Measurements from ENCODE around the gene CST1. TPM values are rescaled to one million over a fixed set of nuclear protein-coding genes. Genes with fewer than 3 reads are reported as not detected.
"Not testable (repeated sequence)": the region's sequence is repeated elsewhere in the genome, so short reads cannot be mapped to it uniquely, and the experiment has no call there.

Gene CST1, protein sequence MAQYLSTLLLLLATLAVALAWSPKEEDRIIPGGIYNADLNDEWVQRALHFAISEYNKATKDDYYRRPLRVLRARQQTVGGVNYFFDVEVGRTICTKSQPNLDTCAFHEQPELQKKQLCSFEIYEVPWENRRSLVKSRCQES
- polyA plus RNA-seq (2012; ENCODE audit: missing spikeins), result not detected

- FAIRE-seq; DNase-seq (ENCODE audit: insufficient read length): not testable (repeated sequence)
Measured at GRCh38 chr20:23750786-23751185, at the start of gene CST1. Gene CST1 (minus strand): TSS chr20:23750935. CDS start chr20:23750866, 69 bp downstream.

DNA sequence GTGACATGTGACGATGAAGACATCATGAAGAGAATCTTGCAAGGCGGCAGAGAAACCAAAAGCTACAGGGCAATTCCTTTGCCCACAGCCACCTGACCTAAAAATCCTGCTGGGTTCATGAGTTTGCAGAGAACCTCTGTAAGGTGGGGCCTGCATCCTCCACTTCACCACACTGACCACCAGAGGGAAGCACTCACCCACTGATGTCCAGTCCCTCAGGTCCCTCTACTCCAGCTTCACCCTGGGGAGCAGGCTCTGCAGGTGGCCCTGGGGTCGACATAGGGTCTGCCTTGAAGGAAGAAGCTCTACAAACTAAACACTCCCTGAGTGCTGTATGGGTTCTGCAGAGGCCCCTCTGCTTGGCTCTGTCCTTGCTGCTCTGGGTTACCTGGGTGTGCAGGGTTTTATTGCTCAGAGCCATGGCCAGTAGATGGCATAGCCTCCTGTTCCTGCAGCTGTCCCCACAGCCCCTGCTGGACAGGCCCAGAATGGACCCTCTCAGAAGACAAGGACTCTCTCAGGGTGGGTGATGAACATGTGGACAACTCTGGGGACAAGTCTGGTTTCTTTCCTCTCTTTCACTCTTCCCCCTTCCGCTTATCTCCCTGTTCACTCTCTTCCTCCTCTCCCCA lies 48.6 kb upstream of the CST1 start:
- peak; percentile 27 for FAIRE-seq
- not testable (repeated sequence) for DNase-seq (ENCODE audit: insufficient read length)

DNA sequence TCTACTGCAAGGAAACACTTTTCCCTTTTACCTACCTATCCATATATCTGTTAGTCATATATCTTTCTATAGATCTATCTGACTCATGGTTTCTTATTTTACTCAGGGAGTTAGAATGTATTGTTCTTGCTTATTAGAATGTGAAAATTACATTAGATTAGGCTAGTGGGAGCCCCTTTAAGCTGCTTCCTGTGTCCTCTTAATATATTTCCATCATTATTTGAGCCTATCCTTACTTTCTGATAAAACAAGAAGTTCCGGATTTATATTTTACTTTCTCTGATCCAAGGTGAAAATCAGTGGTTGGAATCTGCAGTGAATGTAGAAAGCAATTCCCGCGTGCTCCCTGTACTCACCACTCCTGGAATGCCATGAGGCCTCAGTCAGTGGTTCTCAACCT lies 44.8 kb upstream of the CST1 start:
- FAIRE-seq, result no peak
- TF ChIP-seq POLR2AphosphoS5 (IDR thresholded peaks at IDR 0.05; ENCODE audit: low read depth, low read length) (no peak), POLR2A (IDR thresholded peaks at IDR 0.05; ENCODE audit: low read depth, low read length) (no peak), TAF1 (IDR thresholded peaks at IDR 0.05; ENCODE audit: borderline replicate concordance, low read depth, low read length) (no peak)
- DNase-seq (ENCODE audit: insufficient read length), result no peak

DNA sequence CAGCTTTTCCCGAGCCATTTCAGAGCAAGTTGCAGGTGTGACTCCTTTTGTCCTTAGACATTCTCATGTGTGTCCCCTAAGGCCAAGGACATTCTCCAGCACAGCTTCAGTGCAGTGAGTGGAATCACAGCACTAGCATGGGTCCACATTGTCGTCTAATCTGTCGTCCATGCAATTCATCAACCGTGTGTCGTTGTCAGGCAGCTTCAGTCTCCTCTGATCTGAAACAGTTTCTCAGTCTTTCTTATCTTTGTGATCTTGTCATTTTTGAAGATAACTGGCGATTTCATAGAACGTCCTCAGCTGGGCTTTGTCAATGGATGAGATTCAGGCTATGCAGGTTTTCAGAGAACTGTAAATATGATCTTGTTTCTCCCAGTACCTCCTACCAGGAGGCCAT lies 44.1 kb upstream of the CST1 start:
- DNase-seq (ENCODE audit: insufficient read length) (no peak), FAIRE-seq (no peak)
- TF ChIP-seq POLR2AphosphoS5 (IDR thresholded peaks at IDR 0.05; ENCODE audit: low read depth, low read length) (no peak), POLR2A (IDR thresholded peaks at IDR 0.05; ENCODE audit: low read depth, low read length) (no peak), TAF1 (IDR thresholded peaks at IDR 0.05; ENCODE audit: borderline replicate concordance, low read depth, low read length) (no peak)

DNA sequence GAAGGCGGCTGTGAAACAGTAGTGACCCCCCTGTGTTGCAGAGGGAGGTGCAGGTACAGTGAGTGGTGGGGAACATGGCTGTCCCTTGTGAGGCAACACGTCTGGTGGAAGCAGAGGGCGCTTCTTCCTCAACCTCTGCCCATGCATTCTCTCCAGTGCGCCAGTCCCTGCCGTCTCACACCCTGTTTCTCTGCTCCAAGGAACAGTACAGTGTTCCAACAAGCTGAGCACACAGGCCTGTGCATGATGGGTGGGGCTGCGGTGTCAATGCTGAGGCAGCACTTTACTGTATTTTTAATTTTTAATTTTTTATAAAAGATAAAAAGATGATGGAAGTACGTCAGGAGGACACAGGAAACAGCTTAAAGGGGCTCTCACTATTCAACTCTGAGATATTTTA lies 43.3 kb upstream of the CST1 start:
- DNase-seq (ENCODE audit: insufficient read length) (no peak), FAIRE-seq (no peak)
- TF ChIP-seq POLR2AphosphoS5 (IDR thresholded peaks at IDR 0.05; ENCODE audit: low read depth, low read length) (no peak), POLR2A (IDR thresholded peaks at IDR 0.05; ENCODE audit: low read depth, low read length) (no peak), TAF1 (IDR thresholded peaks at IDR 0.05; ENCODE audit: borderline replicate concordance, low read depth, low read length) (no peak)

- DNase-seq (ENCODE audit: insufficient read length), result no peak
- TF ChIP-seq TAF1 (IDR thresholded peaks at IDR 0.05; ENCODE audit: borderline replicate concordance, low read depth, low read length) (no peak), POLR2A (IDR thresholded peaks at IDR 0.05; ENCODE audit: low read depth, low read length) (no peak), POLR2AphosphoS5 (IDR thresholded peaks at IDR 0.05; ENCODE audit: low read depth, low read length) (no peak)
- FAIRE-seq, result no peak
Measured at GRCh38 chr20:23783447-23783846, 32.7 kb upstream of the CST1 start.

DNA sequence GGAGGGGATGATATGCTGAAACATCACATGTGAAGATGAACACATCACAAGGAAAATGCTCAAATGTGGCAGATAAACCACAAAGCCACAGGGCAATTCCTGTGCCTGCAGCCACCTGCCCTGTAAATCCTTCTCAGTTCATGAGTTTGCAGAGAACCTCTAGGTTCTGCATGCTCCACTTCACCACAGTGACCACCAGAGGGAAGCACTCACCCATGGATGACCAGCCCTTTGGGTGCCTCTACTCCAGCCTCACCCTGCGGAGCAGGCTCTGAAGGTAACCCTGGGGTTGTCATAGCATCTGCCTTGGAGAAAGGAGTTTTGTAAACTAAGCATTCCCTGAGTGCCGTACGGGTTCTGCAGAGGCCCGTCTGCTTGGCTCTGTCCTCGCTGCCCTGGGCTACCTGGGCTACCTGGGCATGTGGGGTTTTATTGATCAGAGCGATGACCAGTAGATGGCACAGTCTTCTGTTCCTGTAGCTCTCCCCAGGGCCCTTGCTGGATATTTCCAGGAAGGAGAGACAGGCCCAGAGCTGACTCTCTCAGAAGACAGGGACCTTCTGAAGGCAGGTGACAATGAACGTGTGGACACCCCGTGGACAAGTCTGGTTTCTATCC lies 31.7 kb upstream of the CST1 start:
- no peak for DNase-seq (ENCODE audit: insufficient read length)
- TF ChIP-seq POLR2AphosphoS5 (IDR thresholded peaks at IDR 0.05; ENCODE audit: low read depth, low read length), result no peak
- TF ChIP-seq POLR2A (IDR thresholded peaks at IDR 0.05; ENCODE audit: low read depth, low read length), result no peak
- TF ChIP-seq TAF1 (IDR thresholded peaks at IDR 0.05; ENCODE audit: borderline replicate concordance, low read depth, low read length), result no peak
- no peak for FAIRE-seq

GRCh38 chr20:23778676-23779075 lies 27.9 kb upstream of the CST1 start:
- FAIRE-seq; DNase-seq (ENCODE audit: insufficient read length): not testable (repeated sequence)

DNA sequence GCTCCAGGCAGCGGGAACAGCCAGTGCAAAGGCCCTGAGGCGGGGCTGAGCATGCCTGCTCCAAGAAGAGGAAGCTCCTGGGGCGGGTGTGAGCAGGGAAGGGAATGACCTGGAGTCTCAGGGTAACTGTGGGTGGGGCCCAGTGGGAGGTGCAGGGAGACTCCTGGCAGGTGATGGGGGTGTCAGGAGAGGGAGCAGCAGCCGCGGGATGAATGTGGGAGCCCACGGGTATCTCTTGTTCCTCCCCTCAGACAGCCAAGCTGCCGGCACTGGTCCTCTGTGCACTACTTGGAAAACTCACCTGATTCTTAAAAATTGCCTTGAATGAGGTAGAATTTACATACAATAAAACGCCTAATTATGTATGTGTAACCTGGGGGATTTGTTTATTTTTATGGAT lies 26.6 kb upstream of the CST1 start:
- not testable (repeated sequence) for FAIRE-seq; DNase-seq (ENCODE audit: insufficient read length)

DNA sequence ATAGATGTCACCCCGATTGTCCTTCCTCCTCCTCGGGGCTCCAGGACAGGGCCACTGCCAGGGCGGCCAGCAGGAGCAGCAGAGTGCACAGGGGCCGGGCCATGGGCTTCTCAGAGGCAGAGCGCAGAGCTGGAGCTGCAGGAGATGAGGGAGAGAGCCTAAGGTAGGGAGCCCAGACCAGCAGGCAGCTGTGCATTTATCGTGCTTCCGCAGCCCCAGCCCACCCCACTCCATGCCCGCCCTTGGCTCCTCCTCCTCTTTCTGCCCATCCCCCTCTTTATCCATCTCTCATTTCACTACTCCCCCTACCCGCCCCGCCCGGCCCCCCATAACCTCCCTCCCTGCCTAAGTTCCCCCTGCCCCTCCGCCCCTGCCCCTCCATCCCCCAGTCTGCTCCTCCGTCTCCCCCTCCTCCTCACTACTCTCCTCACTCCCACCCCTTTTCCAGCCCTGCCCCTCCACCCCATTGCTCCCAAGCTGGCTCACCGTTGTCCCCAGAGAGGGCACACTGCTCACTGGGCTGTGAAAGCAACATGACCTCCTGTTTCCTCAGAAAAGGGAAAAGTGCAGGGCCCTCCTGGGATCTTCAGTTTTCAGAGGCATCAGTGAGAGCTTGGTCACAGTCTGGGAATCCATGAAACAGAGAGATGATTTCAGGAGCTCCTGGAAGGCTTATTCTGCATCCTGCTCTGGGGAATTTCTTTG lies 25.5 kb upstream of the CST1 start:
- DNase-seq (ENCODE audit: insufficient read length) (no peak), FAIRE-seq (no peak)
- TF ChIP-seq TAF1 (IDR thresholded peaks at IDR 0.05; ENCODE audit: borderline replicate concordance, low read depth, low read length) (no peak), POLR2AphosphoS5 (IDR thresholded peaks at IDR 0.05; ENCODE audit: low read depth, low read length) (no peak), POLR2A (IDR thresholded peaks at IDR 0.05; ENCODE audit: low read depth, low read length) (no peak)

- DNase-seq (ENCODE audit: insufficient read length), result no peak
- no peak for TF ChIP-seq POLR2AphosphoS5 (IDR thresholded peaks at IDR 0.05; ENCODE audit: low read depth, low read length)
- TF ChIP-seq POLR2A (IDR thresholded peaks at IDR 0.05; ENCODE audit: low read depth, low read length), result no peak
- no peak for TF ChIP-seq TAF1 (IDR thresholded peaks at IDR 0.05; ENCODE audit: borderline replicate concordance, low read depth, low read length)
- FAIRE-seq, result no peak
Measured at GRCh38 chr20:23774081-23774480, 23.3 kb upstream of the CST1 start.

- FAIRE-seq (no peak), DNase-seq (ENCODE audit: insufficient read length) (no peak)
Measured at GRCh38 chr20:23773579-23773978, 22.8 kb upstream of the CST1 start.

More at GRCh38 chr20:23773579-23773978, 22.8 kb upstream of the CST1 start:
- TF ChIP-seq POLR2A (IDR thresholded peaks at IDR 0.05; ENCODE audit: low read depth, low read length) (no peak), TAF1 (IDR thresholded peaks at IDR 0.05; ENCODE audit: borderline replicate concordance, low read depth, low read length) (no peak), POLR2AphosphoS5 (IDR thresholded peaks at IDR 0.05; ENCODE audit: low read depth, low read length) (no peak)
